NCI-H1417 (cell line): Measurements from ENCODE around the gene OR2T27.
"Not testable (repeated sequence)": the region's sequence is repeated elsewhere in the genome, so short reads cannot be mapped to it uniquely, and the experiment has no call there.

Experiments used
- DNase-seq, 3 experiments: peaks; one replicate each; lab custom pipeline; 2025; lab: John Stamatoyannopoulos, UW

OR2T27 gene, protein sequence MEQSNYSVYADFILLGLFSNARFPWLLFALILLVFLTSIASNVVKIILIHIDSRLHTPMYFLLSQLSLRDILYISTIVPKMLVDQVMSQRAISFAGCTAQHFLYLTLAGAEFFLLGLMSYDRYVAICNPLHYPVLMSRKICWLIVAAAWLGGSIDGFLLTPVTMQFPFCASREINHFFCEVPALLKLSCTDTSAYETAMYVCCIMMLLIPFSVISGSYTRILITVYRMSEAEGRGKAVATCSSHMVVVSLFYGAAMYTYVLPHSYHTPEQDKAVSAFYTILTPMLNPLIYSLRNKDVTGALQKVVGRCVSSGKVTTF

DNA sequence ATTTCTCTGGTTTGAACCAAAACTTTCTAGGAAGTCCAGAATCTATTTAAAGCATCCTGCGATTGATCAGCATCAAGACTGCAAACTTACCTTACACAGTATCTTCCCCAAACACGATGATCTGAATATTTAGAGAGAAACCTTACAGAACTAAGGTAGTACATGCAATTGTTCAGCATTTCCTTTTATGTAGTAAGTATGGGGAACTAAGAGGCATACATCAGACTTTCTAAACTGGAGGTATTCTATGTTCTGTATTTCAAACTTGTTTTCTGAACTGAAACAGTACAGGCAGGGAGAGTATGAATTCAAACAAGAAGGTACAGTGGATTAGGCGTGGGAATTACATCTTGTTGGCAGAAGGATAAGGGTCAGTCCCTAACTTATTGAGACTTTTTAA, at the start of gene OR2T27:
TSS of gene OR2T27 (minus strand) at position 175 of the 400 bp plus-strand sequence. CDS start 4,644 bp downstream, outside the sequence.
- not testable (repeated sequence) for DNase-seq

DNA sequence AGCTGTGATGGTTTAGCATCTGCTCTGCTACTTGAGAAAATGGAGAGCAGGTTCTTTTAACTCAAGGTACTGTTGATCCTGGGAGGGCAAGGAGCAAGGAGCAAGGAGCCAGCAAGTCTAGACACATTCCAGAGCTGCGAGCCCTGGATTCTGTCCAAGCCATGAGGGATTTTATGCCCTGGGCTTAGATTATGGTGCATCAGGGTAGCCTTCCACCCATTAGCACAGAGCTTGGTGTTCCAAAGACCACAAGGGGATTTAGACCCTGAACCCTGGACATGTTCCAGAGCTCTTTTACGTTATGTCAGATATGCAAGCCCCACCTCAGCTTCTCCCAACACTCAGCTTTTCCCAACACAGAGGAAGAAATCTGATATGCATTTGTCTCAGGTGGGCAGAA, 49.3 kb upstream of the OR2T27 start:
- DNase-seq, result no peak

DNA sequence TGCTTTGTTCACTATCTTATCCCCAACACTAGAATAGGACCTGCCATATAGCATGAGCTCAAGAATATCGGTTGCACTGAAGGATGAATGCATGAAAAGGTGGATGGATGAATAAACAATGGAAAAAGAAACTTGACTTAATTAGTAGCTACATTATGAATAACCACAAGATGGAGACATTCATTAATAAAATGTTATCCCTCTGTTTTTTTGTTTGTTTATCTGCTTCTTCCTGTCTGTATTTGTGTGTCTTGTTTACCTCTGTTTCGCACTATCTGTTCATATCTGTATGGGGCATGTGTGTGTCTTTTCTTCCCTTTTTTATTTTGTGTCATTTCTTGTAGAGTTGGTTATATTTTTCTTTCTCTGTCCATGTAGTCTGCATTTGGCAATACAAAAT, 48.3 kb upstream of the OR2T27 start:
- no peak for DNase-seq

DNA sequence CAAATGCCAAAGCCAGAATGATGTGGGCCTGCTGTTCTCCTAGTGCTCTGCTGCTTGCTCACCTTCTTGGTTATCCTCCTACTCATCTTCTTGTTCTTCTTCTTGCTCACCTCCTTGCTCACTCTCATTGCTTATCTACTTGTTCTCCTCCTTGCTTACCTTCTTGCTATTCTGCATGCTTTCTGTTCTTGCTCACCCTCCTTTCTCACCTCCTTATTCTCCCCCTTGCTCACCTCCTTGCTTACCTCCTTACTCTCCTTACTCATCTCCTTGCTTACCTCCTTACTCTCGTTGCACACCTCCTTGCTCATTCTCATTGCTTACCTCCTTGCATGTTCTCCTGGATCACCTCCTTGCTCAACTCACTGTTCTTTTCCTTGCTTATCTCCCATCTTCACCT, 47.4 kb upstream of the OR2T27 start, which contains the start of gene OR14I1:
TSS of gene OR14I1 (minus strand) at position 53 of the 400 bp plus-strand sequence.
- DNase-seq, result no peak

DNA sequence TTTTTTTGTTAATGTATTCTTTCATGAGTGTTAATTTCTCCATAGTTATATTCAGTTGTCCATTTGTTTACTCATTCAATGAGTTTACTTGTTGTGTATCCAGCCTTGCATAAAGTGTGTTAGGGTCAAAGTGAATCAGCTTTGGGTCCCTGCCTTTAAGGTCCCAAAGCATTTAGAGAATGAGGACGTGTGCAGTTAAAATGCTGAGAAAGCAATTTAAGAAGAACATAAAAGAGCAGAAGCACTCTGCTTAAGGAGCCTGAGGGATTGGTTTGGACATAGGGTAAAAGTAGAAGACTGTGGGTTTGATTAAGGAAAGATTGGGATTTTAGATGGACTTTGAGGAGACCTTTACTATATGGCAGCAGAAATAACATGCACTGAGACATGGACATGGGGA, 43.8 kb upstream of the OR2T27 start:
- no peak for DNase-seq

DNA sequence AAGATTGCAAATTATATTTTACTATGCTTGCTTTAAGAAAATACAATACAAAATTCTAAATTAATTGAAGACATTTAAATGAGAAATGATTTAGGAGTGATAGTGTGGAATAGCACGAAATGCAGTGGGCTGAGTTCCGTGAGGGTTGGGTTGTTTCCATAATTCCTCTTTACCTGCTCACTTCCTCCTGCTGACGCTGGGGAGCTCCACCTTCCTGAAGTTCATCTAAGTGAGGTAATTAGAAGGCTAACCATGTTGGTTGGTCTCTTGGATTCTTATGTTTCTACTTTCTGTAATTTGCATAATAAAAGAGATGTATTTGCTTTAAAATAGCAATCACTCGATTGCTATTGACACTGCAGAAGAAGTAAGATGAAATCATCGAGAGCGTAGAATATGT, 42.6 kb upstream of the OR2T27 start:
- no peak for DNase-seq

DNA sequence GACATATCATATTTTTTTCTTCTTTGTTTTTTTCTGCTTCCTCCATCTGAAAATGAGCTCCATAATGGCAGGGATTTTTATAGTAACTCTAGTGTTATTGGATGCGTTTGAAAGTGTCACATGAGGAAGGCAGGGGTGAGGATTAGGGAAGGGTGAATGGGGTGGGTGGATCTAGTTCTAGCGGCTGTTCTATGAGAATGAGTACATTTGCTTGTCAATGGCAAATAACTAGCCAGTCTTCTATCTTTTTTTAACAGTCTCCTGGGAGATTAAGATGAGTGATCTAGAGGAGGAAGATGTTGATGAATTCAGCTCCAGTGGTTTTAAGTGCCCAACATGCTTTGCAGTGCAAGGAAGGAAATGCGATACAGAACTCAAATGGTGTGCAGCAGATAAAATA, 41.4 kb upstream of the OR2T27 start:
- DNase-seq, result no peak

DNA sequence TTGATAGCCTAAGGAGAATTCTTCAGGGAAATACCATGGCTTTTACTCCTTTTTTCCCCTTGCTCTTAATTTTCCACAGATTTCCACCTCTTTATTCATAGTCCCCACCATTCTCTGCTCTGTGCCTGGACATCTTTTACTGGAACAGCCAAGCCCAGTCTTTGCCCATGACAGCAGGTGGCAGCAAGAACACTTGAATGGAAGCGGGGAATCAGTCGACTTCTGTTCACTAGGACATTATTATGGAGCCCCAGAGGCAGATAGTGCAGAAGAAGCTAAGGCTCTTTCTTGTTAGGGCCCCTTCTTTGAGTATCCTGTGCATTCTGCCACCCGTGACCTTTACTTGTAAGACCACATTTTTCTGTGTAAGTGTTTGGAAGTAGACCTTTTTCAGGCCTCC, 40.9 kb upstream of the OR2T27 start:
- peak in 1 of 3 experiments; percentile 38 for DNase-seq

DNA sequence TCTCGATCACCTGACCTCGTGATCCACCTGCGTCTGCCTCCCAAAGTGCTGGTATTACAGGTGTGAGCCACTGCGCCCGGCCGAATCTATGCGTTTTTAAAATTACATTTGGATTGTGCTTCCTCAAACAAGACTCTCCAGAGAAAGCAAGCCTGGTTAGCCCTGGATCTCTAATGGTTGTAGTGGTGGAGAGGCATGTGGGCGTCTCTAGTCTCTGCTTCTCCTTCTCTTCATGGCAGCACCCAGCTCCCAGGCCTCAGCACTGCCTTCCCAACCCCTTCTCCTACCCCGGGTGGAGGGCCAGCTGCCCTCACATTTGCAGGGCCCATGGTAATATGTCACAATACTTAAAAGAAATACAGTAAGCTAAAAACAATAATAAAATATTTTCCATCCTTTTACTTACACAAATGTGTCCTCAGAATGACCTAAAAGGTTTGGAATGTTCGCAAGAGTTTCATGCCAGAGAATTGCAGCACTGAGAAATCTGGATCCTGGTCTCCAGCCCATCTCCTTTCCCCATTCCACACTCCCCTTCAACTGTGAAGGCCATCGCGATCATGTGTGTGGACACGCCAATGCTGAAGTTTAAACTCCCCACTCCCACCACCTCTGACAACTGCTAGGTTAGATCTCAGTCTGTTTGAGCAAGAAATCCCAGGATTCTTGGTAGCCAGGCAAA, 40.3 kb upstream of the OR2T27 start:
- DNase-seq, result no peak

DNA sequence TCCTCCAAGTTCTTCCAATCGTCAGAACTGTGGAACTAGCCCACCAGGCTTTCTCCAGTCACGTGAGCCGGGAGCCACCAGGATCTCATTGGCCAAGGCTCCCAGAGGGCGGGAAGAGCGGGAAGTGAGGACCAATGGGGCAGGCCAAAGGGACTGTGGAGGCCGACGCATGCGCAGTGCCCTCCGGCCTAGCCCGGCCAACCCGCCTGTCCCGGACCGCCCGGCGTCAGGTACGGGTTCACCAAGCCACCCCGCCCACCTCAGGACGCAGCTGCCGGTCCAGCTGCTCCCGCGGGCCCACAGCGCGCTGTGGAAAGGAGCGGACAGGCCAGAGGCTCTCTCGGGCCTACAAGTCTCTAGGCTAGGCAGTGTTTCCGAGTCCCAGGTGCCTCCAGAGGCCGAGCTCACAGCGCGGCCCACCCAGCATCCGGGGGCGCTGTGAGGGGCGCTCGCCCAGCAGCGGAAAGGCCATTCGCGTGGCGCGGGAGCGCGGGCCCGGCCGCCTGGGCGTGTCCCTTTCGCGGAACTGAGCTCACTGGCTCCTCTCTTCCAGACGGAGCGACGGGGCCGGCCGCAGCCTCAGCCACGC, 36.3 kb upstream of the OR2T27 start:
- no peak for DNase-seq

DNA sequence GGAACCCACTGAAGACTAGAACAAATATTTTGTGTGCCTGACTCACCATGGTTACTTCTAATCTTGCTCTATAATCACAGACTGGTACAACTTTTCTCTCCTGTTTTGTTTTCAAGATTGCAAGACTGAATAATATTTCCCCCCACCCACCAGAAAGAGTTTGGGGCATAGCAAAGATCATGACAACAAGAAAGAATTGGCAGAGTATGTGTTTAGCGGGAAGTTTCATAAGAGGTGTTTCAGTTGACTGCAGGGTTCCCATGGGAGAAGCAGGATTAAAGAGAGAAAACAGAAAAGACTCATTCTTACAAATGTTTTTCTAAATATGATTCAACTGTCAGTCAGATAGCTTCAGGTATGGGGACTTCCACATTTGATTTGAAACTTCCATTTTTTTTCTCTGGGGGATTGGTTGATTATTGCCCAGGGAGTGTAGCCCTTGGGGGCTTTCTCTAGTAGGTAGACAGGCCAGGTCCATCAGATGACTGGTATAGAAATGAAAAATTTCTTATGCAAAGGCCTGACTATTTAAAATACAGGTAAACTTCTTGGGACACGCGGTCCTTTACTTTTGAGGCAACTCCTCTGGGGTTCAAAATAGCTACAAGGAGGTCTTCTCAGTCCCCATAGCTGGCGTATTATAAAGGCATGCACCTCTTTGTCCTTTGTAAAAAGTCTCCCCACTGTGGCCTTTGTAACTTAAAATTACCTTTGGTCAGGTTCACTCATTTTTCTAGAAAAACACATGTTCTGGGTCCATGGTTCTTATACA, 33.4 kb upstream of the OR2T27 start:
- no peak for DNase-seq

DNA sequence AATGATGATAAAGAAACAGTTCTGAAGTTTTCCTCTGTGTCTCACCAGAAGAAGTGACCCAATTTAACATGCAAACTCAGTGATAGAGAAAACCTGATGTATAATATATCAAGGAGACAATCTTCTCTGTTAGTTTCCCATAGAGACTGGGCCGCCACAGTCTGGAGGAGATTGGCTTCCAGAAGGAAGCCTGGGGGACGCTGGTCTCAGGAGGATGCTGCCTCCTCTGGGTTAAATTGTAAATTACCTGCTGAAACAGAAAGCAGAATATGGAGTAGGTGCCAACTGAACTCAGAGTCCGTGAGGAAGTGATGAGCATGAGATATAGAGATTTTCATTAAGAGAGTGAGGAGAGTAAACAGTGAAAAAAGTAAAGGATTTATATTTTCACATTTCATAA, 31.5 kb upstream of the OR2T27 start:
- no peak for DNase-seq

DNA sequence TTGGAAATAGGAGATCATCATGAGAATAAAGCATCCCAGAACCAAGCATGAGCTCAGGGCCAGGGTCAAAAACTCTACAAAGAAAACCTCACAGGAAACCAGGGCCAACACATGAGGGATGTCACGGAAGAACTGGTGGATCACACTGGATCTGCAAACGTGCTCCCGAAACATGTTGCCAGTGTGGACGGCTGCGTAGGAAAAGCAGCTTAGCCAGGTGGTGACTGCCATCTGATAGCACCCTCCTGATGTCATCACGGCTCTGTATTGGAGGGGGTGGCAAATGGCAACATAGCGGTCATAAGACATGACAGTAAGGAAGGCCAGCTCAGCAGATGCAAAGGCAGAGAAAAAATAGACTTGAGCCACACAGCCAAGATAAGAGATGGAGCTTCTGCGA, 26.3 kb upstream of the OR2T27 start:
- DNase-seq, result no peak

DNA sequence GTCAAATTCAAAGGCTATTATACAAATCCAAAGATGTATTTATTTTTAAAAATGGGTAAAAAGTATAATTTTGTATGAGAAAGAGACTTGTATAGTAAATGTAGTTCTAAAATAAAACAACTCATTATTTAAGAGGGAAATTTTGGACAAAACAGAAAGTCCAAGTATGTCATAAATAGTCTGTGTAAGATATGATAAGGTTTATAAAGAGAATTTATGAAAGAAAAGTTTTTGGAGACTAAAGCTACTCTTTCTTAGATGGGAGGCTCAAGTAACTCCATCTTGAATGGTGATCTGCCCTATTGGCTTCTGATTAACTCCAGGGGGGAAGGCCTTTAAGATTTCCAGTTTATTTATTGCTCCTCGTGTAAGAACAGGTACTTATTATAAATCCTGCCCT, 14.7 kb upstream of the OR2T27 start:
- no peak for DNase-seq

DNA sequence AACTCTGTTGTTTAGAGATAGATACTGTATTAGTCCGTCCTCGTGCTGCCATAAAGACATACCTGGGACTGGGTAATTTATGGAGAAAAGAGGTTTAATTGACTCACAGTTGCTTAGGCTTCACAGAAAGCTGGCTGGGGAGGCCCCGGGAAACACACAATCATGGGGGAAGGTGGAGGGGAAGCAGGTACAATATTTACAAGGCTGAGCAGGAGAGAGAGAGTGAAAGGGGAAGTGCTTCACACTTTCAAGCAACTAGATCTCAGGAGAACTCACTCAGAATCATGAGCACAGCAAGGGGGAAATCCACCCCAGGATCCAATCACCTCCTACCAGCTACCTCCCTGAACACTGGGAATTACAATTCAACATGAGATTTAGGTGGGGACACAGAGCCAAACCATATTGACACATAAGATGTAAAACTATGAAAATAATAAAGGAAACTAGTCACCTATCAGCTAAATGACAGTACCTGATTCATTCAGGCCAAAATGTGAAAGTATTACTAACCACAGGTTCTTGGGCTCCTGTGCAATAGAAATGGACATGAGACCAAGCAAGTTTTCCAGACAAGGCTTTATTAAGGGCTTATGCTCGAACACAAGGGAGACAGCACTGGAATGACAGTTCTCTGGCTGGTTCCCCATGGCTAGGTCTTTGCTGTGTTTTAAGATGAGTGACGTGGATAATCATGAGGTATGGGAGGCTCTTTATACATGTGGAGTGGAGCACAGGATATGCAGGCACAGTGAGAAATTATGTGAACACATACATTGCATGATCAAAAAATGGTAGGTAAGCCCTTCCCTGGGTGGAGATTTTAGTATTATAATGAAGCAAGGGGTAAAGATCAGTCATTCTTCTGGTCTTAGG, 8.4 kb upstream of the OR2T27 start:
- DNase-seq, result not testable (repeated sequence)

DNA sequence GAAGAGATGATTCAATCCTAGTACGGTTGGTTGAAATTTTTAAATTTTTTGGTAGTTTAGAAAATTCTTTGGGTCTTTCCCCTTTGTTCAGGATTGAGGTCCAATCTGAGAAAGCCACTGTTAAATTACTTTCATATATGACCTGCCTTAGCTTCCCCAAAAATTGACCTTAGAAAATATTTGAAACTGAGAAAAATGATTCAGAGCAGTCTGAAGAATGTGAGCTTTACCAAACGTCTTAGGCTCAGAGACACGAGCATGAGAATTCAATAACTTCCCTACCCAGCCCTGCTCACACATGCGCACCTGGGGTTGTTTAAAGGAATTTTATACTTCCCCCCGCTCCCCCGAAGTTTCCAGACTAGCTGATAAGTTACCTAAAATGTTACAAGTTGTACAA, 1.5 kb upstream of the OR2T27 start:
- not testable (repeated sequence) for DNase-seq

DNA sequence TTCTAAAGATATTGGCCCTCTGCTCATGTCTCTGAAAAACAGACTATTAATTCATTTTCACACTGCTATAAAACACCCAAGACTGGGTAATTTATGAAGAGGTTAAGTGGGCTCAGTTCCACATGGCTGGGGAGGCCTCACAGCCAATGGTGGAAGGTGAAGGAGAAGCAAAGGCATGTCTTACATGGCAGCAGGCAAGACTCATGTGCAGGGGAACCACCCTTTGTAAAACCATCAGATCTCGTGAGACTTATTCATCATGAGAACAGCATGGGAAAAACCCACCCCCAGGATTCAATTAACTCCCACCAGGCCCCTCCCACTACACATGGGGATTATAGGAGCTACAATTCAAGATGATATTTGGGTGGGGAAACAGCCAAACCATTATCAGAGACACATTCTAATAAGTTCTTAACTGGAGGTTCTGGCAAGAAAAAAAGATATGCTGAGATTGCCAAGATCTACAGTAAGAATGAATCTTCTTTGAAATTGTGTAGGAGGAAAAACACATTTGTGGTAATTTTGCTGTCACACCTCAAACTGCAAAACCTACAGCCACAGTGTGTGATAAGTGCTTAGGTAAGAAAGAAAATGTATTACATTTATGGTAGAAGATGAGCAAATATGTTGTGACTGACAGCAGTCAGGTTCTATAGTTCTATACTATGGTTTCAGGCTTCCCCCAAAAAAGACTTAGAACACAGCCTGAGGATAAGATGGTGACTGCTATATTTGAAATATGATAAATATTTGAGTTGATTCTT, 6.4 kb downstream of the OR2T27 start:
- DNase-seq, result not testable (repeated sequence)

DNA sequence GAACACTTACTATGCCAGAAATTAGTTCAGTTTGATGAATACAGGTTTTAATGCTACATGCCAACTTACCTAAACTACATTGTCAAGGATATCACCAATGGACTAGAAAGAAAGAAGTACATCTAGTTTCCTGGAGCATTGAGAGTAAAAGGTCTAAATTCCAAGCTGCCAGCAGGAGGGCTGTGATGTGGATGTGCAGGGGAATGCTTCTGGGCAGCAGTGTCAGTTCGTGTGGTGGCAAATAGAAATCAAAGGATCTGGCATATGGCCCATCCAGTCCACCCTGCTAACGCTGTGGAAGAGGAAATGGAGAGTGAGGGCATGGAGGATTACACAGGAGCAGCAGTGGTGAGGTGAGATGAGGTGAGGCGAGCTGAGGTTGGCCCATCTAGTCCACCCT, 10.2 kb downstream of the OR2T27 start, which contains the start of gene OR2T35:
TSS of gene OR2T35 (minus strand) at position 101 of the 400 bp plus-strand sequence. CDS start 6,020 bp downstream, outside the sequence.
- DNase-seq, result not testable (repeated sequence)

DNA sequence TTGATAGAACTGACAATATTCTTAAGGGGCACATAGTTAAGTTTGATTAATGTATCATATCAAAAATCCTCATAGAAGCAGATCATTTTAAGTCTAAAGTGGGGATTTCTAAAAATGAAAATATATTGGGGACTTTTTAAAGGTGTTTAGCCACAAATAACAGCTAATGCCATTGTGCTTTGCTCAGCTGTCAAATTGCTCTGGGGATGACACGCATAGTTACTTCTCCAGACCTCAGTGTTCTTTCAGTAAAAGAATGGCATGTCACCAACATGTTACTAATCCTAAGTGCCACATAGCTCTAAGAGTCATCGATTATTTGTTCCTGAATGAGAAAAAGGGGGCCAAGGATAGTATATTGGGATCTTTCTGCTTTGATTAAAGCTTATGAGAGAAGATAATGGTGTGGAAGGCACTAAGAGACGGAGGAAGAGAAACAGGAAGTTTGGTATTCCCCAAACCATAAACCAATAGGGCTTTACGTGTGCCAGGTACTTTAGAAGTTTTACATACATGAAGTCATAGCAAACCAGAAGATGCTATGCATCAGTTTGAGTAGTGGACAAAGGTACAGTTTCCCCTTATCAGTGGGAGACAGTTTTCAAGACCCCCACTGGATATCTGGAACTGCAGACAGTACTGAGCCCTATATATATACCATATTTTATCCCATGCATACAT, 12.2 kb downstream of the OR2T27 start:
- not testable (repeated sequence) for DNase-seq

DNA sequence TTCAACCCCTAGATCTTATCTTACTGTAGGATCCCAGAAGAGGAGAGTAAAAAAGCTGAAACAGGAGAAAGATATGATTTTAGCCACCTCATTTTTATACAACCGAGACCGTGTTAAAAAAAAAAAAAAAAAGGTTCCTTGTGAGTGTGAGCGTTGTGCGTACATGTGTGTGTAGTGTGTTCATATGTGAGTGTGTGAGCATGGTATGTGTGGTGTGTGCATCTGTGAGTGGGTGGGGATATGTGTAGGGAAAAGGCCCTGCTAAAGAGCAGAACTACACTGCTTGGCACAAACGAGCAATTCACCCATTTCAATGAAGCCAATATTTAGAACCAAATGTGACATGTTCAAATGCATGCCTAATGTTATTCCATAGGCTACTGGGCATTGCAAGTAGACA, 13.7 kb downstream of the OR2T27 start:
- DNase-seq, result not testable (repeated sequence)
